ENCODE results near the gene PGAP6.
"Not testable (repeated sequence)": the region's sequence is repeated elsewhere in the genome, so short reads cannot be mapped to it uniquely, and the experiment has no call there.

Gene PGAP6, protein sequence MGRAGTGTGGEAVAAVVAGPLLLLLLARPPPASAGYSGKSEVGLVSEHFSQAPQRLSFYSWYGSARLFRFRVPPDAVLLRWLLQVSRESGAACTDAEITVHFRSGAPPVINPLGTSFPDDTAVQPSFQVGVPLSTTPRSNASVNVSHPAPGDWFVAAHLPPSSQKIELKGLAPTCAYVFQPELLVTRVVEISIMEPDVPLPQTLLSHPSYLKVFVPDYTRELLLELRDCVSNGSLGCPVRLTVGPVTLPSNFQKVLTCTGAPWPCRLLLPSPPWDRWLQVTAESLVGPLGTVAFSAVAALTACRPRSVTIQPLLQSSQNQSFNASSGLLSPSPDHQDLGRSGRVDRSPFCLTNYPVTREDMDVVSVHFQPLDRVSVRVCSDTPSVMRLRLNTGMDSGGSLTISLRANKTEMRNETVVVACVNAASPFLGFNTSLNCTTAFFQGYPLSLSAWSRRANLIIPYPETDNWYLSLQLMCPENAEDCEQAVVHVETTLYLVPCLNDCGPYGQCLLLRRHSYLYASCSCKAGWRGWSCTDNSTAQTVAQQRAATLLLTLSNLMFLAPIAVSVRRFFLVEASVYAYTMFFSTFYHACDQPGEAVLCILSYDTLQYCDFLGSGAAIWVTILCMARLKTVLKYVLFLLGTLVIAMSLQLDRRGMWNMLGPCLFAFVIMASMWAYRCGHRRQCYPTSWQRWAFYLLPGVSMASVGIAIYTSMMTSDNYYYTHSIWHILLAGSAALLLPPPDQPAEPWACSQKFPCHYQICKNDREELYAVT

GRCh38 chr16:381789-382717 is at the start of gene PGAP6:
Gene PGAP6, minus strand, starts transcription at chr16:381978. Its CDS starts 157 bp downstream, at chr16:381821.
- peak; percentile 39 for DNase-seq

GRCh38 chr16:430904-431303 is 49.1 kb upstream of the PGAP6 start:
- no peak for DNase-seq

DNA sequence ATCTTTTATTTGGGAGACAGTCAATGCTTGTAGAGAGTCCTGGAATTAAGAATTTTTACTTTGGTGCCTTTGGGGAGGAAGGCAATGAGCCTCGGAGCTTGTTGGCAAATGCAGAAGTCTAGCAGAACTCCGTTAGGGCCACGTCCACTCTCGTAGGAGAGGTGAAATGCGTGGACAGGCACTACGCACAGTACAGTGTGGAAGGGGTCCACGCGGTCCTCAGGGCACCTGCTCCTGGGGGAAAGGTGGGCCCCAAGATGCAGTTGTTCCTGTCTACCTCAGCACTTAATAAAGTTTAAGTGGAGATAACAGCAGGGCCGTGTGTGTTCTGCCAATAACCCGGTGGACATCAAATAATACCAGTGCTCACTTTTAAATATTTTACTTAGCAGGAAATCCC is 45.5 kb upstream of the PGAP6 start:
- DNase-seq: no peak

DNA sequence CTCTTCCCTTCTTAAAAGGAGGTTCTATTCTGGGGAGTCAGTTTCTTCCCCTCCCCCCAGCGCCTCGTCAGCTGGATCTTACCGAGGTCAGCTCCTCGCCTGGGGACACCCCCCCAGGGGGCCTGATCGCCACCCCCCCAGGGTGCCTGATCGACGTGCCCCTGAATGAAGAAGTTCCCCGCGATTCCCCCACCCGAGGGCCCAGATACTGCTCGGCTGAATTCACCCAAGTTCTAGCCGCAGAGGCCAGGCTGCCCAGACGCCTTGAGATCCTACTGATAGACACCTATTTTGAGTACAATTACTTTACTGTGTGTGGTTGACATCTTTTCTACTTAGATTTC is 45.1 kb upstream of the PGAP6 start:
- DNase-seq: no peak

- no peak for DNase-seq
Measured at GRCh38 chr16:426115-426905, 44.5 kb upstream of the PGAP6 start.

GRCh38 chr16:425740-426114 is 43.9 kb upstream of the PGAP6 start:
- DNase-seq: no peak

DNA sequence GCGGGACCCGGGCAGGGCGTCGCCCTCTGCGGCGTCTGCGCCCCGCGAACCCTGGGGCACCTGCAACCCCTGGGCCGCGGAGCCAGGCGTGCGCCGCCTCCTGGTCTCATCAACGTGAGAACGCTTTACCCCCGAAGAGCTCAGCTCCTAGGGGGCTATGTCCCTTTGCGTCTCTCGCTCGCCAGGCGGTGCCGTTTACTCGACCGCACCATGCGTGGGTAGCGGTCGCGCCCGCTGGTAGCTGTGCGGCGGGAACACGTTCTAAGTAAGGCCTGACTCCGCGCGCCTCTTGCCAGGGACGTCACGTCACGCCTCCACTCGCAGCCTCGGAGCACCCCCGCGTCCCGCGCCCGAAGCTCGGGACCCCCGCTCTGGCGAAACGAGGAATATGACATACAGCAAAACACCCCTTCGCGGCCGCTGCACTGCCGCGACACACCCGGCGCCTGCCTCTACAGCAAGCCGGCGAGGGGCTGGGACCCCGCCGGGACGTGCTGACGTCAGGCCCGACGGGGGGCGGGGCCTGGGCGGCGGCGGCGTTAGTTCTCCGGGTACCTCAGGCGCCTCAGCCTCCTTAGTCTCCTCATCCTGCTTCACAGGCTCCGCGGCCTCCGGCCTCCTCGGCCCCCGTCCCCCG is 43.4 kb upstream of the PGAP6 start, which contains the start of gene RAB11FIP3:
TSS of gene RAB11FIP3 (plus strand) at position 568 of the 637 bp plus-strand sequence. CDS start 358 bp downstream, outside the sequence.
- peak; percentile 89 for DNase-seq

GRCh38 chr16:424623-425081 is 42.9 kb upstream of the PGAP6 start:
- no peak for DNase-seq

DNA sequence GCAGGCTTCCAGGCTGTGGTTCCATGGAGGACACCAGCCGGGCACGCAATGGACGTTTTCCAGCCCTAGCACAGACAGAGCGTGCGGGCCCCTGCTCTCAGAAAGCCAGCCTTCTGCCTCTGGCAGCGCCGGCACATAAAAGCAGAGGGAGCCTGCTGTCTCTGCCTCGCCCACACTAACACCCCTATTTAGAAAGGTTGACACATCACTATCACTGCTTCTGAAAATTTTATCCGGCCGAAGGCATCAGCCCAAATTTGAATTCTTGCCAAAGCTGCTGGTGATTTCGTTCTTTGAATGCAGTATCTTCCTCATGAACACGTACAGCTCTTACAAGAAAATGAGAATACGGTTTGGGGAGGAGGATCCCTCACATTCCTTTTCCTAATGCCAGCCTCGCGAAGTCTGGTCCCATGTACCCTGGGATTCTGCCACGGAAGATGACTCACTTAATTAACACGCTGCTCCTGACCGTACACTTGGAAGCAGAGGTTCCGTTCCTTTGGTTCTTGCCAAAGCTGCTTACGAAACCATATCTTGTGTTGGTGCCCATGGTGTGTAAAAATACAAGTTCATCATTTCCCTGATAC is 42.4 kb upstream of the PGAP6 start:
- no peak for DNase-seq

DNA sequence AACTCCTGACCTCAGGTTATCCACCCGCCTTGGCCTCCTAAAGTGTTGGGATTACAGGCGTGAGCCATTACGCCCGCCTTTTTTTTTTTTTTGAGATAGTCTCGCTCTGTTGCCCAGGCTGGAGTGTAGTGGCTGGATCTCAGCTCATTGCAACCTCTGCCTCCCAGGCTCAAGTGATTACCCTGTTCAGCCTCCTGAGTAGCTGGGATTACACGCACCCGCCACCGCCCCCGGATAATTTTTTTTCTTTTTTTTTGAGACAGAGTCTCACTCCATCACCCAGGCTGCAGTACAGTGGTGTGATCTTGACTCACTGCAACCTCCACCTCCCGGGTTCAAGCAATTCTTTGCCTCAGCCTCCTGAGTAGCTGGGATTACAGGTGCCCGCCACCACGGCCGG is 40.4 kb upstream of the PGAP6 start:
- not testable (repeated sequence) for DNase-seq

- DNase-seq: not testable (repeated sequence)
Measured at GRCh38 chr16:415170-415498, 33.4 kb upstream of the PGAP6 start.

DNA sequence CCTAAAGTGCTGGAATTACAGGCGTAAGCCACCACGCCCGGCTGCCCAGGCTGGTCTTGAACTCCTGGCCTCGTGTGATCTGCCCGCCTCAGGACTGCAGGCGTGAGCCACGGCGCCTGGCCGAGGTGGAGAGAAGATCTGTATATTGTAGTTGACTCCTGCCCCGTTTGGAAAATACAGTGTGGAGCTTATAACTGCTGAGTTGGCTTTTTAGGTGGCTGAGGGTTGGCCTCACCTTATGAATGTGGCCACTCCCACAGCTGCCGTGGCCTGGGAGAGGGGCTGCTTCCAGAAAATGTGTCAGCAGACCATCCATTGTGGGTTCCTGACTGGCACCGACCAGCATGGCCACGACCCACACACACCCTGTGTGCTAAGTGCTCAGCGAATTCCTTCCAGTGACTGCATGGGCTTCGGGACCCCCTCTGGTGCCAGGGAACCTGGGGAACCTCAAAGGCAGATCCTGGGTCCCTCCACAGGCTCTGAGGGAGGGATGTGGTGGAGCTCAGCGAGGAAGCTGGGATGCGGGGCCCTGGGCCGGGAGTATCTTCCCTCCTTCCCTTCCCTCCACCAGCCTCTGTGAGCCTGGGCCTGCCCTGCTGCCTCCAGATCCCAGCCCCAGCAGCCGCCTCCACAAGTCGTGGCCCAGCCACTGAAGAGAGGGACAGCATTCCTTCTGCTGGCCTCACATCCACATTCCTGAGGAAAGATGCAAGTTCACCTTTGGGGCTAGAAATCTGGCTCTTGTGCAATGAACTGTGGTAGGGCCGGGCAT is 32.8 kb upstream of the PGAP6 start:
- no peak for DNase-seq

DNA sequence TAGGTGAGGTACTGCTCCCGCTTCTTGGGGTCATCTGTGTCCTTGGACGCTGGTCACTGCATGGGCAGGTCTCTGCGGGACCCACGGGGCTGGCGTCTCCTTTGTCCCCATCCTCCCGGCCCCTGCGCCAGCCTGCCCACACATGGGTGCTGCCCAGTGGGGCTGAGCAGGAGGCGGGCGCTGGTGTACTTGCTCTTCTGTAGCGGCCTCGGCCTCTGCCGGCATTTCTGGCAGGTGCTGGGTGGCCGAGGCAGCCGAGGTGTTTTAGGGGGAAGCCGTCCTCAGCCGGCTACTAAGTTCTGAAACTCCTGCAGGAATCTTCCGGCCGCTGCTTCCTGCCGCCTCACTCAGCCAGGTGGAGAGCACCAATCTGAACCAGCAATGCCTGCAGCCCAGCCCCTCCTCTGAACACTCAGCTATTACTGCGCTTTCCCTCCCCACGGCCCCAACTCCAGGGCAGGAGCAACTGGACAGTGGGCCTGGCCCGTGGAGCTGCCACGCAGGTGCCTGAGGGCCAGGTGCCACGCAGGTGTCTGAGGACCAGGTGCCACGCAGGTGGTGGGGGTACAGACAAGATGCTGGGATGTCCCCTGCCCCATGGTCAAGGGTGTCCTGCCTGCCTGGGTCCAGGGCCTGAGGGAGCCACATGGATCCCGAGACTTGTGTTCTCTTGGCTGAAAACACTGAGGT is 29.9 kb upstream of the PGAP6 start:
- no peak for DNase-seq

DNA sequence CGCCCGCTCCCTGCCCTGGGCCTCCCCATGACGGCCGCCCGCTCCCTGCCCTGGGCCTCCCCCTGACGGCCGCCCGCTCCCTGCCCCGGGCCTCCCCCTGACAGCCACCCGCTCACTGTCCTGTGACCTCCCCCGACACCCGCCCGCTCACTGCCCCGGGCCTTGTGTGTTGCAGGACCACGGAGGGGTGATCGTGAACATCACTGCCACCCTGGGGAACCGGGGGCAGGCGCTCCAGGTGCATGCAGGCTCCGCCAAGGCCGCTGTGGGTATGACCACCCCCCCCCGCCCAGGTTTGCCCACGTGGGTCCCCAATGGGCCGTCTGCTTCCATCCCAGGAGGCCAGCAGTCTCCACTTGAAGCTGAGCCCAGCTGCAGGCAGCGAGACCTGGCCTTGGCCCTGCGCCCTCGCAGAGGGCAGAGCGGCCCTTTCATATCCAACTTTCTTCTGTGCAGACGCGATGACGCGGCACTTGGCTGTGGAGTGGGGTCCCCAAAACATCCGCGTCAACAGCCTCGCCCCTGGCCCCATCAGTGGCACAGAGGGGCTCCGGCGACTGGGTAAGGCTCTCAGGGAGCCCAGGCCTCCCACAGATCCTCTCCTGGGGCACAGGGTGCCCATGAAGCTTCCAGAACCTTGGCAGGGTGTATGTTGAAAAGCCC is 28.9 kb upstream of the PGAP6 start:
- no peak for DNase-seq

DNA sequence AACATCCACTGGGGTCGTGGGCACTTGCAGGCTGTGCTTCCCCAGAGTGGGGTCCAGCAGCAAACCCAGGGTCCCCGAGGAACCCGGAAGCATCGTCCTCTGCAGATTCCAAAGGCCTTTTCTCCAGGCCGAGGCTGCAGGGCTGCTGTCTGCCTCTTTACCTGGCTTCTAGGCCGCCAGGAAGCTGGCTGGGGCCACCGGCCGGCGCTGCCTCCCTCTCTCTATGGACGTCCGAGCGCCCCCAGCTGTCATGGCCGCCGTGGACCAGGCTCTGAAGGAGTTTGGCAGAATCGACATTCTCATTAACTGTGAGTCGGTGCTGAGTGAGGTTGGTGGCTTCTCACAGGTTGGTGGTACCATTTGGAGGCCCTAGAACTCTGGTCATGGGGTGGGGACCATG is 25.5 kb upstream of the PGAP6 start:
- DNase-seq: no peak

DNA sequence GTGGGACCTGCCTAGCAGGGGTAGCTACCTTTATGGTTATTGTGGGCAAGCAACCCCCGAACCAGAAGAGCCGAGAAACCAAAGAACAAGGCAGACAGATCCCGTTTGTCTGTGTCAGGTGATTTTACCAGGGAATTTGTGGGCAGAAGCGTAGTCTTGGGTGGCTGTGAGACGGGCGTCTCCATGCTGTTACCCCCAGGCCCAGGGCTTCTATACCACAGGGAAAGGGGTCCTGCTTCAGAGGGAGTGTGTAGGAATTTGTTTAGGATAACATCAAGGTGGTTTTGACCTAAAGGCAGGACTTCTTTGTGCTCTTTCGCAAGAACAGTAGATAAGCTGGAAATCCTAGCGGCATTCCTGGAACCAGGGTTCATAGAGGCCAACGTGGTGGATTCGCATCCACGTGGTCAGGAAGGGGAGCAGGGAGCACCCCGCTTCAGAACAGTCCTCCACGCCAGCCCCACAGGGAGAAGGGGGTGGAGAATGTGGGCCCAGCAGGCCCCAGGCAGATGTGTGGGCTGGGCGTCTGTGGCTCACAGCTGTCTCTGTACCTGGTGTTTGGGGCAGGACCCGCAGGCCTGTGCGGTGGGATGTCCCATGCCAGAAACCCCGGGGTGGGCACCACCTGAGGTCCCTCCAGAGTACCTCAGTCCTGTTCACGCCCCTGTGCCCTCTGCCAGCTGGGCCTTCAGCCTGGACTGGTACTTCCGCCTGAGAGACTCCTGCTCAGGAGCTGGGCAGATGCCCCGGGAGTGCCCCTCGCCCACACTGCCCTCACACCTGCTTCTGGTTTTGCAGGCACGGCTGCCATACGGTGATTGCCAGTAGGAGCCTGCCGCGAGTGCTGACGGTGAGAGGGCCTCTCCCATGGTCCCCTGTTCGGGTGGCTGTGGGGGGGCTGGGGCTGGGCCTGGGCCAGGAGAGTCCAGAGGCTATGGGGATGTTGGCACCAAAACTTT is 24.0 kb upstream of the PGAP6 start:
- DNase-seq: no peak

DNA sequence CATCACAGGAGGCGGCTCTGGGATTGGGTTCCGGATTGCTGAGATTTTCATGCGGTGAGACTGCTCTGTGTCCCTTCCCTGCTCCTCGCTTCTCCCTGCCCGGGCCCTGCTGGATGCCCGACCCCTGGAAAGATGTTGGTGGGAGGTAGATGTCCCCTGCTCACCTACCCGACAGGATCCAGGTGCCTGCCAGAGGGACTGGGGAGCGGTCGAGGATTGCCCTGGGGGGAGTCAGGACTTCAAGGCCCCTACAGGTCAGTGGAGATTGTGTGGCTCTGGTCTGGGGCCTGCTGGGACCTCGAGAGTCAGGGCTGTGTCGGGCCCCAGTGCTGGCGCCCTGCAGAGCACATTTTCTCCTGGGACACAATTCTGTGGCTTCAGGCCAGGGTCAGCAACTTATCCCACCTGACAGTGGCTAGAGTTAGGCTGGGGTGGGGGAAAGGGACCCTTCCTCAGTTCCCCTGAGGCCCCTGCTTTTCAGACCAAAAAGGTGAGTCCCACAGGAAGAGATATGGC is 23.3 kb upstream of the PGAP6 start:
- no peak for DNase-seq

All from NCI-H1092 treated with DMSO at 0.1 percent for 48 hours (cell line).